ENCODE data around the gene TARBP1. TPM values are rescaled to one million over a fixed set of nuclear protein-coding genes. Genes with fewer than 3 reads are reported as not detected.

TARBP1 gene
- total and polyA plus RNA-seq, 2 of the 8 experiments (the other 6 are each of a cell fraction or from before 2014, with no cell fraction given): 21.9 to 32.3 TPM

DNA sequence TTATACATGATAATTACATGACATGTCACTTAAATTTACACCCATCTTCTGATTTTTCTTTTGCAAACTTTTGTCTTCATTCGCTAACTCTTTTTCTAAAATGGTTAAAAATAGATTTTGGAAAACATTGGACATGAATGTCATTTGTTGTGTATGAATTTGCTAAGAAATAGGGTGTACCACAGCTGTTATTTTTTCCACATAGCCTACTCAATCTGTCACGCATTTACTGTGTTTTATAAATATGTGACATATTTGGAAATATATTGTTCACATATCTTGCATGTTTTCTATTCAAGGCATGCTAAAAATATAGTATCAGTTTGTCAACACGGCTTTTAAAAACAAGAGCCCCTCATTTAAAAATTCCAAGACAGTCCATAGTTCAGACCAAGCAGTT, 47.9 kb upstream of the TARBP1 start:
- H4K20me1 ChIP-seq (replicated peaks in 1 of 2; ENCODE audit: control insufficient read depth in 1 of 2, insufficient read depth in 2 of 2, low read length in 2 of 2): no peaks in the 10 kb centered on the region
- peaks cover 4 to 11% (median 6%) of the 10 kb centered on the region in 4 experiments for H3K4me1 ChIP-seq (replicated peaks in 1 of 4; ENCODE audit: control insufficient read depth in 3 of 4, insufficient read depth in 4 of 4, low read length in 3 of 4)
- DNase-seq (ENCODE audit: low read depth in 1 of 2, low spot score in 2 of 2): no peak
- no peaks in the 10 kb centered on the region for H3K79me1 ChIP-seq (ENCODE audit: low read depth, low read length)
- no peaks in the 10 kb centered on the region for H3K36me3 ChIP-seq (ENCODE audit: control insufficient read depth in 2 of 4, insufficient read depth in 4 of 4, low read length in 3 of 4)
- H3K27ac ChIP-seq (ENCODE audit: low read depth, low read length): no peak overlapping the region
- no peak overlapping the region for H3K23ac ChIP-seq (ENCODE audit: insufficient read length)
- H4K91ac ChIP-seq (replicated peaks; ENCODE audit: insufficient read length, low read length): no peak overlapping the region
- no peak overlapping the region for H3K9ac ChIP-seq (replicated peaks in 1 of 4; ENCODE audit: extremely low read depth in 1 of 4, low read depth in 3 of 4, low read length in 3 of 4)
- H3K23me2 ChIP-seq (ENCODE audit: low read depth, low read length): no peaks in the 10 kb centered on the region
- no peak overlapping the region for H4K5ac ChIP-seq (ENCODE audit: insufficient read length, low read depth, low read length)
- no peak overlapping the region for H2AK5ac ChIP-seq (ENCODE audit: low read depth, low read length)
- H3K56ac ChIP-seq (replicated peaks; ENCODE audit: insufficient read length, low read depth, low read length): no peak overlapping the region
- ChIA-PET CTCF (ENCODE audit: partially characterized antibody) (interaction anchor here (0.8 kb wide), 1 partner anchor 197 kb away, joined by 3 read pairs; no protein-coding TSS in a partner anchor), POLR2A (ENCODE audit: partially characterized antibody) (interaction anchor here (0.6 kb wide), 1 partner anchor 459 kb away, joined by 3 read pairs; no protein-coding TSS in a partner anchor)
- no peak overlapping the region for H2BK5ac ChIP-seq (ENCODE audit: low read depth, low read length)
- H3K4ac ChIP-seq (replicated peaks; ENCODE audit: insufficient read length, low read depth, low read length): no peak overlapping the region
- H2BK120ac ChIP-seq (replicated peaks; ENCODE audit: low read depth, low read length): no peak overlapping the region
- no peaks in the 10 kb centered on the region for H3K27me3 ChIP-seq (replicated peaks in 1 of 4; ENCODE audit: control insufficient read depth in 3 of 4, extremely low read depth in 1 of 4, insufficient read depth in 3 of 4, low read length in 3 of 4)
- H3K4me3 ChIP-seq (ENCODE audit: extremely low read depth in 1 of 4, insufficient read depth in 2 of 4, low read depth in 3 of 4, low read length in 4 of 4): no peak overlapping the region
- H2BK12ac ChIP-seq (ENCODE audit: low read depth, low read length): no peak overlapping the region
- no peak overlapping the region for H2AFZ ChIP-seq (ENCODE audit: low read length)
- H2BK15ac ChIP-seq (ENCODE audit: low read length): no peak overlapping the region
- 79% methylated on average over 3 of the region's 3 CpGs; no CpG with 5 or more reads in 1 of the 2 experiments for WGBS, 2 experiments (ENCODE audit: extremely low coverage in 1 of 2, insufficient coverage in 1 of 2, insufficient read length in 1 of 2, insufficient replicate concordance in 2 of 2, low coverage in 1 of 2, low lambda C conversion rate in 2 of 2, missing lambda C conversion rate in 1 of 2)
- no peaks in the 10 kb centered on the region for H3K79me2 ChIP-seq (ENCODE audit: control insufficient read depth in 1 of 2, insufficient read depth in 2 of 2, low read length in 2 of 2)
- H4K8ac ChIP-seq (ENCODE audit: extremely low read depth, insufficient read depth, low read length): no peak overlapping the region
- no peak for FAIRE-seq
- no peak overlapping the region for H3K14ac ChIP-seq (ENCODE audit: insufficient read length)
- no peak overlapping the region for H2BK20ac ChIP-seq (ENCODE audit: low read length)
- no peak overlapping the region for H3K18ac ChIP-seq (ENCODE audit: extremely low read depth, low read length)
- H3K9me3 ChIP-seq (ENCODE audit: insufficient read depth in 2 of 2, low read depth in 1 of 2, low read length in 1 of 2): no peaks in the 10 kb centered on the region
- H3K4me2 ChIP-seq (ENCODE audit: insufficient read depth in 1 of 2, low read depth in 2 of 2, low read length in 2 of 2): no peak overlapping the region
- no peak for TF ChIP-seq GTF2F1 (IDR thresholded peaks at IDR 0.05; ENCODE audit: borderline replicate concordance, low read depth, low read length)
- TF ChIP-seq TBP (IDR thresholded peaks at IDR 0.05; ENCODE audit: low read depth, low read length): no peak
- no peak for TF ChIP-seq TCF12 (IDR thresholded peaks at IDR 0.05; ENCODE audit: low read depth, low read length)
- no peak for TF ChIP-seq RNF2 (IDR thresholded peaks at IDR 0.05; ENCODE audit: borderline replicate concordance, low read depth, low read length, missing control alignments, poor library complexity, severe bottlenecking)
- no peak for TF ChIP-seq RBBP5 (IDR thresholded peaks at IDR 0.05; ENCODE audit: borderline replicate concordance, low read depth, low read length)
- no peak for TF ChIP-seq HDAC2 (IDR thresholded peaks at IDR 0.05; ENCODE audit: borderline replicate concordance in 1 of 2, low read depth in 2 of 2, low read length in 2 of 2)
- TF ChIP-seq MAX (IDR thresholded peaks at IDR 0.05): no peak
- no peak for TF ChIP-seq JUND (IDR thresholded peaks at IDR 0.05; ENCODE audit: low read length)
- no peak for TF ChIP-seq EP300 (IDR thresholded peaks at IDR 0.05; ENCODE audit: borderline replicate concordance in 1 of 2, low read depth in 2 of 2, low read length in 2 of 2)
- TF ChIP-seq SIN3A (conservative IDR thresholded peaks at IDR 0.05 in 1 of 2, IDR thresholded peaks at IDR 0.05 in 1 of 2; ENCODE audit: low read depth in 1 of 2, low read length in 2 of 2): no peak
- TF ChIP-seq, protein P1, sequence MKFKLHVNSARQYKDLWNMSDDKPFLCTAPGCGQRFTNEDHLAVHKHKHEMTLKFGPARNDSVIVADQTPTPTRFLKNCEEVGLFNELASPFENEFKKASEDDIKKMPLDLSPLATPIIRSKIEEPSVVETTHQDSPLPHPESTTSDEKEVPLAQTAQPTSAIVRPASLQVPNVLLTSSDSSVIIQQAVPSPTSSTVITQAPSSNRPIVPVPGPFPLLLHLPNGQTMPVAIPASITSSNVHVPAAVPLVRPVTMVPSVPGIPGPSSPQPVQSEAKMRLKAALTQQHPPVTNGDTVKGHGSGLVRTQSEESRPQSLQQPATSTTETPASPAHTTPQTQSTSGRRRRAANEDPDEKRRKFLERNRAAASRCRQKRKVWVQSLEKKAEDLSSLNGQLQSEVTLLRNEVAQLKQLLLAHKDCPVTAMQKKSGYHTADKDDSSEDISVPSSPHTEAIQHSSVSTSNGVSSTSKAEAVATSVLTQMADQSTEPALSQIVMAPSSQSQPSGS (IDR thresholded peaks at IDR 0.05; ENCODE audit: low read length): no peak
